ENCODE results near the gene NR1H2. TPM values are rescaled to one million over a fixed set of nuclear protein-coding genes. Genes with fewer than 3 reads are reported as not detected.
A peak's percentile ranks its signal among the peaks of the same experiment; 100 is the strongest.

The NR1H2 gene
- polyA plus RNA-seq, 3 donors, result 37.0 to 87.1 (median 79.2) TPM

- H3K27ac ChIP-seq (ENCODE audit: low read depth, low read length), result peak overlapping the region; percentile 29
- WGBS, 3 donors, result 4 to 11% (median 5%) methylated on average over 34 of the region's 34 CpGs
These were observed 7.3 kb upstream of the NR1H2 start for GRCh38 chr19:50368649-50369570.

- no peak overlapping the region for H3K27ac ChIP-seq (ENCODE audit: low read depth, low read length)
- 73 to 86% (median 73%) methylated on average over 10 of the region's 10 CpGs for WGBS, 3 donors
These were observed 4.3 kb upstream of the NR1H2 start for GRCh38 chr19:50371914-50372475.

GRCh38 chr19:50377051-50377461 is 799 bp downstream of the NR1H2 start:
- no peak overlapping the region for H3K27ac ChIP-seq (ENCODE audit: low read depth, low read length)
- 42 to 60% (median 56%) methylated on average over 7 of the region's 7 CpGs for WGBS, 3 donors

GRCh38 chr19:50377517-50377916 is 1.3 kb downstream of the NR1H2 start:
- H3K27ac ChIP-seq (ENCODE audit: low read depth, low read length), result no peak overlapping the region
- 72 to 78% (median 74%) methylated on average over 9 of the region's 9 CpGs for WGBS, 3 donors

GRCh38 chr19:50378169-50378862 is 2.1 kb downstream of the NR1H2 start:
- 92 to 93% (median 93%) methylated on average over 36 of the region's 36 CpGs for WGBS, 3 donors
- H3K27ac ChIP-seq (ENCODE audit: low read depth, low read length), result no peak overlapping the region

GRCh38 chr19:50378863-50379236 is 2.6 kb downstream of the NR1H2 start:
- H3K27ac ChIP-seq (ENCODE audit: low read depth, low read length), result no peak overlapping the region
- WGBS, 3 donors, result 91 to 95% (median 92%) methylated on average over 10 of the region's 10 CpGs

GRCh38 chr19:50379602-50380001 is 3.3 kb downstream of the NR1H2 start:
- no peak overlapping the region for H3K27ac ChIP-seq (ENCODE audit: low read depth, low read length)
- WGBS, 3 donors, result 92 to 97% (median 95%) methylated on average over 11 of the region's 11 CpGs

GRCh38 chr19:50380137-50380536 is 3.9 kb downstream of the NR1H2 start:
- WGBS, 3 donors, result 71 to 85% (median 73%) methylated on average over 11 of the region's 11 CpGs

GRCh38 chr19:50380751-50381151 is 4.5 kb downstream of the NR1H2 start:
- no peak overlapping the region for H3K27ac ChIP-seq (ENCODE audit: low read depth, low read length)
- 73 to 86% (median 76%) methylated on average over 8 of the region's 8 CpGs for WGBS, 3 donors

More at GRCh38 chr19:50380137-50380536, 3.9 kb downstream of the NR1H2 start:
- no peak overlapping the region for H3K27ac ChIP-seq (ENCODE audit: low read depth, low read length)

GRCh38 chr19:50381881-50382729 is 5.8 kb downstream of the NR1H2 start:
- H3K27ac ChIP-seq (ENCODE audit: low read depth, low read length), result no peak overlapping the region
- 90 to 93% (median 91%) methylated on average over 58 of the region's 58 CpGs for WGBS, 3 donors

- H3K27ac ChIP-seq (ENCODE audit: low read depth, low read length), result no peak overlapping the region
- WGBS, 3 donors, result 44 to 55% (median 55%) methylated on average over 21 of the region's 21 CpGs
These were observed 7.0 kb downstream of the NR1H2 start for GRCh38 chr19:50383001-50383851.

- no peak within 1 kb of the TSS for H3K27ac ChIP-seq (ENCODE audit: low read depth, low read length)
- WGBS, 3 donors, result 0 to 1% (median 0%) methylated on average over 77 to 78 of the region's 78 CpGs
These were observed 7.8 kb downstream of the NR1H2 start, which contains the start of gene POLD1 for GRCh38 chr19:50383852-50384684. POLD1 (plus strand) TSS chr19:50384347; CDS start chr19:50398852, 14,505 bp downstream.

GRCh38 chr19:50384685-50385535 is 8.7 kb downstream of the NR1H2 start:
- H3K27ac ChIP-seq (ENCODE audit: low read depth, low read length), result no peak overlapping the region
- WGBS, 3 donors, result 11 to 15% (median 14%) methylated on average over 26 of the region's 26 CpGs

GRCh38 chr19:50387176-50387867 is 11.1 kb downstream of the NR1H2 start:
- H3K27ac ChIP-seq (ENCODE audit: low read depth, low read length), result no peak overlapping the region
- 57 to 85% (median 67%) methylated on average over 19 to 21 of the region's 21 CpGs for WGBS, 3 donors

- WGBS, 3 donors, result 75 to 94% (median 86%) methylated on average over 8 of the region's 8 CpGs
- H3K27ac ChIP-seq (ENCODE audit: low read depth, low read length), result no peak overlapping the region
These were observed 11.6 kb downstream of the NR1H2 start for GRCh38 chr19:50387868-50388245.
